ENCODE measurements around the gene KCTD15.

DNA sequence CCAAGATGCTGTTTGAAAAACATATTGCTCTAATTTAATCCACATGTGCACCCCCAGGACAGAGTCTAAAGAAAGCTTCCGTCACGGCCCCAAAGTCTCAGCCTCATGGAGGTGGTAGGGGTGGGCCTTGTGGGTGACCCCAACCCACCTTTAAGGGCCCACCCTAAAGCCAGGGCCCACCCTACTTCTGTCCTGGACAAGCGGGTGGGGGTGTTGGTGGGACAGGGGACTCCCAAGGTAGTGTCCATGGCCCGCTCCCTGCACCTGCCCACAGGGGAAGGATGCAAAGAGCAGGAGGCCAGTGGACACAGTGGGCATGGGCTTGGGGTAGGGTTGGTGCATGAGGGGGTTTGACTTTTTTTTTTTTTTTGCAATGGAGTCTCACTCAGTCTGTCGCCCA is 66.8 kb downstream of the KCTD15 start:
- TF ChIP-seq, protein P1, sequence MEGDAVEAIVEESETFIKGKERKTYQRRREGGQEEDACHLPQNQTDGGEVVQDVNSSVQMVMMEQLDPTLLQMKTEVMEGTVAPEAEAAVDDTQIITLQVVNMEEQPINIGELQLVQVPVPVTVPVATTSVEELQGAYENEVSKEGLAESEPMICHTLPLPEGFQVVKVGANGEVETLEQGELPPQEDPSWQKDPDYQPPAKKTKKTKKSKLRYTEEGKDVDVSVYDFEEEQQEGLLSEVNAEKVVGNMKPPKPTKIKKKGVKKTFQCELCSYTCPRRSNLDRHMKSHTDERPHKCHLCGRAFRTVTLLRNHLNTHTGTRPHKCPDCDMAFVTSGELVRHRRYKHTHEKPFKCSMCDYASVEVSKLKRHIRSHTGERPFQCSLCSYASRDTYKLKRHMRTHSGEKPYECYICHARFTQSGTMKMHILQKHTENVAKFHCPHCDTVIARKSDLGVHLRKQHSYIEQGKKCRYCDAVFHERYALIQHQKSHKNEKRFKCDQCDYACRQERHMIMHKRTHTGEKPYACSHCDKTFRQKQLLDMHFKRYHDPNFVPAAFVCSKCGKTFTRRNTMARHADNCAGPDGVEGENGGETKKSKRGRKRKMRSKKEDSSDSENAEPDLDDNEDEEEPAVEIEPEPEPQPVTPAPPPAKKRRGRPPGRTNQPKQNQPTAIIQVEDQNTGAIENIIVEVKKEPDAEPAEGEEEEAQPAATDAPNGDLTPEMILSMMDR (IDR thresholded peaks at IDR 0.05) = no peak
- no peak for TF ChIP-seq POLR2A (IDR thresholded peaks at IDR 0.05)

Measured in tibial nerve (tissue), 3 donors.